ENCODE measurements around the gene SKIC3.

DNA sequence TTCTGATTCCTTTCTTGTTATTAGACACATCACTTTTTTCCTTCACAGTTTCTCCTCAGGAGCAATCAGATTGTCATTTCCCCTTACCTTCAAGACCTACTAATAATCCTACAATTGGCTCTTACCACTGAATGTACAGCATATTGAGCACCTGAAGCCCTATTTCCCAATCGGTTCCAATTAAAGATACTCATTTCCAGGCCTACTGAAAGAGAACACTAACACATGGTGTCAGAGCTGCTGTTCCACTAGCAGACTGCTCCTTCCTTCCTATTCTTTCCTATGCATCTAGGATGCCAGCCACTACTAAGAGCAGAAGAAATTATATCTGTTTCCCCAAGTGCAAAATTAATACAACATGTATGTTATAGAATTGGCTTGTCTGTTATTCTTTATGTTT is 34.6 kb downstream of the SKIC3 start:
- TF ChIP-seq NR3C1 (IDR thresholded peaks at IDR 0.05): no peak
- TF ChIP-seq, protein P1, sequence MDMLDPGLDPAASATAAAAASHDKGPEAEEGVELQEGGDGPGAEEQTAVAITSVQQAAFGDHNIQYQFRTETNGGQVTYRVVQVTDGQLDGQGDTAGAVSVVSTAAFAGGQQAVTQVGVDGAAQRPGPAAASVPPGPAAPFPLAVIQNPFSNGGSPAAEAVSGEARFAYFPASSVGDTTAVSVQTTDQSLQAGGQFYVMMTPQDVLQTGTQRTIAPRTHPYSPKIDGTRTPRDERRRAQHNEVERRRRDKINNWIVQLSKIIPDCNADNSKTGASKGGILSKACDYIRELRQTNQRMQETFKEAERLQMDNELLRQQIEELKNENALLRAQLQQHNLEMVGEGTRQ (IDR thresholded peaks at IDR 0.05): no peak
- TF ChIP-seq, protein P2, sequence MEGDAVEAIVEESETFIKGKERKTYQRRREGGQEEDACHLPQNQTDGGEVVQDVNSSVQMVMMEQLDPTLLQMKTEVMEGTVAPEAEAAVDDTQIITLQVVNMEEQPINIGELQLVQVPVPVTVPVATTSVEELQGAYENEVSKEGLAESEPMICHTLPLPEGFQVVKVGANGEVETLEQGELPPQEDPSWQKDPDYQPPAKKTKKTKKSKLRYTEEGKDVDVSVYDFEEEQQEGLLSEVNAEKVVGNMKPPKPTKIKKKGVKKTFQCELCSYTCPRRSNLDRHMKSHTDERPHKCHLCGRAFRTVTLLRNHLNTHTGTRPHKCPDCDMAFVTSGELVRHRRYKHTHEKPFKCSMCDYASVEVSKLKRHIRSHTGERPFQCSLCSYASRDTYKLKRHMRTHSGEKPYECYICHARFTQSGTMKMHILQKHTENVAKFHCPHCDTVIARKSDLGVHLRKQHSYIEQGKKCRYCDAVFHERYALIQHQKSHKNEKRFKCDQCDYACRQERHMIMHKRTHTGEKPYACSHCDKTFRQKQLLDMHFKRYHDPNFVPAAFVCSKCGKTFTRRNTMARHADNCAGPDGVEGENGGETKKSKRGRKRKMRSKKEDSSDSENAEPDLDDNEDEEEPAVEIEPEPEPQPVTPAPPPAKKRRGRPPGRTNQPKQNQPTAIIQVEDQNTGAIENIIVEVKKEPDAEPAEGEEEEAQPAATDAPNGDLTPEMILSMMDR (IDR thresholded peaks at IDR 0.05): no peak
- TF ChIP-seq HOXA7 (CRISPR knock-in tag; IDR thresholded peaks at IDR 0.05): no peak
- TF ChIP-seq, protein P3, sequence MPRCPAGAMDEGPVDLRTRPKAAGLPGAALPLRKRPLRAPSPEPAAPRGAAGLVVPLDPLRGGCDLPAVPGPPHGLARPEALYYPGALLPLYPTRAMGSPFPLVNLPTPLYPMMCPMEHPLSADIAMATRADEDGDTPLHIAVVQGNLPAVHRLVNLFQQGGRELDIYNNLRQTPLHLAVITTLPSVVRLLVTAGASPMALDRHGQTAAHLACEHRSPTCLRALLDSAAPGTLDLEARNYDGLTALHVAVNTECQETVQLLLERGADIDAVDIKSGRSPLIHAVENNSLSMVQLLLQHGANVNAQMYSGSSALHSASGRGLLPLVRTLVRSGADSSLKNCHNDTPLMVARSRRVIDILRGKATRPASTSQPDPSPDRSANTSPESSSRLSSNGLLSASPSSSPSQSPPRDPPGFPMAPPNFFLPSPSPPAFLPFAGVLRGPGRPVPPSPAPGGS (IDR thresholded peaks at IDR 0.05): no peak
- TF ChIP-seq GATA3 (IDR thresholded peaks at IDR 0.05; ENCODE audit: borderline replicate concordance): no peak

Data from A549 (cell line).